Activated T-cell treated with anti-CD3 and anti-CD28 coated beads for 24 hours (primary cell): ENCODE results near the gene CLDN6.

Experiments
- DNase-seq: peaks from one replicate; pipeline ENCODE4 v3.0.0-alpha.2; 2020; ENCODE audit warnings: low read depth

Gene CLDN6

DNA sequence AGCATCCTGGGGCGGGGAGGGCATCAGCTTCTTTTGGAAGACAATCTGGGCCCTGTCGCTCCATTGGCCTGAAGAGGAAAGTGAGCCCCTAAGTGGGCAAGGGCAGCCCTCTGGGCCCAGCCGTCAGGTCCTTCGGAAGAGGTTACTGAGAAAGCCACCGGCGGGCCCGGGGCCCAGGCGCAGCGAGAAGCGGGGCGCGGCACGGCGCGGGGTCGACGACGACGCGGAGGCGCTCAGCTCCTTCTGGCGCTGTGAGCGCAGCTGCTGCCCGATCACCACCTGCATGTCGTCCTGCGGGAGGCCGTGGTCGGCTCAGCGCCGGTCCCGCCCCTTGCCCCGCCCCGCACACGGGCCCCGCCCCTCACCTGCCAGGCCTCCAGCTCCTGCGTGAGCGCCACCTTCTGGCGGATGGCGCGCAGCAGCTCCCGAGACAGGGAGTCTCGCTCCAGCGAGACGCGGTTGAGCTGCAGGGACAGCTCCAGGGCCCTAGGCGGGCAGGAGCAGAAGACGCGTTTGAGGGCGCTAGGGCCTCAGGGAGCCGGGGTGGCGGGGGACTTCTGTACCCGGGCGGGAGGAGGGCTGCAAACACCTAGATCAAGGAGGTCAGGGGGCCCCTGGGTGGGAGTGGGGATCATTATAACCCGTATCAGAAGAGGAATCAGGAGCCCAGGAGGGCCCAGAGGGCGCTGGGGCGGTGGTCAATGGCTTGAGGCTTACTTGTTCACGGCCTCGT is 10.2 kb upstream of the CLDN6 start:
- peak; percentile 79 for DNase-seq

DNA sequence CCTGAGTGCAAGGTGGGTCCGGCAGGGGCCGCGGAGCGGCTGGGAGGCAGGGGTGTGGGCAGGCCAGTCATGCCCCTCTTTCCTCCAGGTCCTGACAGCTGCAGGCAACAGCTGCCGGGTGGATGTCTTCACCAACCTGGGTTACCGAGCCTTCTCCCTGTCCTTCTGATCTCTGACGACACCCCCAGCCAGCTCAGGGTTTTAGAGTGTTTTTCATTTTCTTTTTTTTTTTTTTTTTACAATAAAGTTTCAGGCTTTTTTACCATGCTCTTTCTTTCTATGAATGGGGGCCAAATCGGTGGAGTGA is 9.5 kb upstream of the CLDN6 start:
- DNase-seq = no peak

DNA sequence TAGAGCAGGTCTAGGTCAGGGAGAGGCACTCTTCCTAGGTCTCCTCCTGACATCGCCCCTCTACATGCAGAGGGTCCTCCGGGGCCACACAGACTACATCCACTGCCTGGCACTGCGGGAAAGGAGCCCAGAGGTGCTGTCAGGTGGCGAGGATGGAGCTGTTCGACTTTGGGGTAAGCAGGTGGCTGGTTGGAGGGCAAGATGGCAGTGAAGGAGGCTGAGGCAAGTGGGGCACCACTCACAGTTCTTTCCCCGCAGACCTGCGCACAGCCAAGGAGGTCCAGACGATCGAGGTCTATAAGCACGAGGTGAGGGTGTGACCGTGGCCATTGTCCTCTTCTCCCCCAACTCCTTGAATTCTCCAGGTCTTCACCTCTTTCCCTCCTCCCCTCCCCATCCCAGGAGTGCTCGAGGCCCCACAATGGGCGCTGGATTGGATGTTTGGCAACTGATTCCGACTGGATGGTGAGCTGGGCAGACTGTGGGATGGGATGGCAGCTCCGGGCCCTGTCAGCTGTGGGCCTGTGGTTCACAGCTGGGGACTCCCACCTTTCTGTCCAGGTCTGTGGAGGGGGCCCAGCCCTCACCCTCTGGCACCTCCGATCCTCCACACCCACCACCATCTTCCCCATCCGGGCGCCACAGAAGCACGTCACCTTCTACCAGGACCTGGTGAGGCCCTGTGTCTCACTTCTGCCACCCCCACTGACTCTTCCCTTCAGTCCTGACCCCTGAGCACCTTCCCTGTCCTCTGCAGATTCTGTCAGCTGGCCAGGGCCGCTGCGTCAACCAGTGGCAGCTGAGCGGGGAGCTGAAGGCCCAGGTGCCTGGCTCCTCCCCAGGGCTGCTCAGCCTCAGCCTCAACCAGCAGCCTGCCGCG is 8.9 kb upstream of the CLDN6 start:
- DNase-seq = no peak

DNA sequence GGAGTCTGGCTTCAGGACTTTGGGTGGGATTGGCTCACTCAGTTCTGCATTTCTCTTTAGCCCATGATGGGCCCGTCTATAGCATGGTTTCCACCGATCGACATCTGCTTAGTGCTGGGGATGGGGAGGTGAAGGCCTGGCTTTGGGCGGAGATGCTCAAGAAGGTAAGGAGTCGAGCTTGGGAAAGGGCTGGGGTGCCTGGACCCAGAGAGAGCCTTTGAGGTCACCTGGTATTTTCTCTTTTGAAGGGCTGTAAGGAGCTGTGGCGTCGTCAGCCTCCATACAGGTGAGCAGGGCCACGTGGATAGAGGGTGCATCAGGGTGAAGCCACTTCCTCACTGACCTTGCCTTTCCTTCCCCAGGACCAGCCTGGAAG is 8.0 kb upstream of the CLDN6 start:
- no peak for DNase-seq

DNA sequence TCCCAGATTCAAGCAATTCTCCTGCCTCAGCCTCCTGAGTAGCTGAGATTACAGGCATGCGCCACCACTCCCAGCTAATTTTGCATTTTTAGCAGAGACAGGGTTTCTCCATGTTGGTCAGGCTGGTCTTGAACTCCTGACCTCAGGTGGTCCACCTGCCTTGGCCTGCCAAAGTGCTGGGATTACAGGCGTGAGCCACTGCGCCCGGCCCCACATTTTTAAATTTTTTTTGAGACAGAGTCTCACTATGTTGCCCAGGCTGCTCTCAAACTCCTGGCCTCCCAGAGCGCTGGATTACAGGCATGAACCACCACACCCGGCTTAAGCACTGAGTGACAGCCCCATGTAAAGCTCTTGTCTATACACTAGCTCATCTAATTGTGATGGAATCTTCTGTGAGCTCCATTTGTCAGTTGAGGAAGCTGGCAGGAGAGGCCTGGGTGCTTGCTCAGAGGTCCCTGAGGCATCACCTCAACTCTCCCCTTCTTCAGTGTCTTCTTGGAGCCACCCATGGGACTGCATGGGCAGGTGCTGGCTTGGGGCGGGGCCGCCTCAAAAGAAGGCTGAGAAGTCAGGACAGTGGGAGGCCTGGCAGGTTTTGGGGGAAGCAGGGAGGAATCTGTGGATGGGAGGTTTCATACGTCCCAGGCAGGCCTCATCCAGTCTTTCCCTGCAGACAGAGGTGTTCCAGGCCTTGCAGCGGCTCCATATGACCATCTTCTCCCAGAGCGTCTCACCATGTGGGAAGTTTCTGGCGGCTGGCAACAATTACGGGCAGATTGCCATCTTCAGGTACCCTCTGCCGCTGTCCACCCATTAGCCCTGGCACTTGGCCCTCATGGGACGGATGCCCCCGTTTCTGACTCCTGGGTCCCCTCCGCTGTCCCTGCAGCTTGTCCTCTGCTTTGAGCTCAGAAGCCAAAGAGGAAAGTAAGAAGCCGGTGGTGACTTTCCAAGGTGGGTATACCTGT is 7.3 kb upstream of the CLDN6 start:
- no peak for DNase-seq

DNA sequence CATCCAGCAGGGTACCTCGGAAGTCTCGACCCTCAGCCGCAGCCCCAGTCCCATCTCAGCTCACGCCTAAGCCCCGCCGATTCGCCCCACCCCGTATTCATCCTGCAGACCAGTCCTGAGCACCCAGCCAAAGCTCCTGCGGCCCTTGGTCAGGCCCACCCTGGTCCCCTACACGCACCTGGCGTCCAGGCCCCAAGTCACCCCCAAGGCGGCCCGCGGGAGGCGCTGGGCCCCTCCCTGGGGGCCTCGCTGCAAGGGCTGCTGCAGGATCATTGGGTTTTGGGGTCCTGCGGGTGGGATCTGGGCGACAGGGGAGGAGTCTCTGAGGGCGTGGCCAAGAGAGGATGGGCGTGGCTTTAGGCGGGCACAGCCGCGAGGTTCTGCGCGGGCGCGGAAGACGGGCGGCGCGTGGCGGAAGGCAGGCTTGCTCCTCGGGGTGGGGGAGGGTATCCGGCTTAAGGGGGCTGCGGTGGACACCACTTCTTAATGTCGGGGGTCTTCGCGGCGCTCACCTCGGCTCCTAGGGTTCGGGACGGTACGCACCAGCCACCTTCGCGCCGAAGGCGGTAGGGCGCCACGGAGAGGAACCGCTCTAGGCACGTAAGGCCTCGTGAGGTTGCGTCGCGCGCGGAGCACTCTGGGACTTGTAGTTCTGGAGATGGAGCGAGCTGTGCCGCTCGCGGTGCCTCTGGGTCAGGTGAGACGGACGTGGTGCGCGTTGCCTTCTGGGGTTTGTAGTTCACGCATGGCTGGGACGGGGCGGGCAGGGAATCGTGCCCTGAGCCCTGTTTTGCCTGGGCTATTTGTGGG is 5.9 kb upstream of the CLDN6 start, which contains the start of the genes HCFC1R1 and THOC6:
Gene HCFC1R1, minus strand, starts transcription at position 274 of the 810 bp plus-strand sequence. Its CDS starts 1 bp downstream, at position 273.
Gene THOC6, plus strand, starts transcription at position 367 of the 810 bp plus-strand sequence. Its CDS starts 292 bp downstream, at position 659.
- peak; percentile 92 for DNase-seq

DNA sequence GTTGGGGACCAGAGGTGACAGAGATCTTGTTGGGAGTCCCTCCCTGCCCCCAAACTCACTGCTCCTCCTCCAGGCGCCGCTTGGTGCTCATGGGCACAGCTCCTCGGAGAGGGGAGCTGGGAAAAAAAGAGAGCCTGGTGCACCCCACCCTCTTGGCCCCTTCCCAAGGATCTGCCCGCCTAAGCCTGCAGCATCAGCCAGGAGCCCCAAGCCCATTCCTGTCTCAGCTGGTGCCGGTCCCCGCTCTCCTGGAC is 5.4 kb upstream of the CLDN6 start:
- no peak for DNase-seq

DNA sequence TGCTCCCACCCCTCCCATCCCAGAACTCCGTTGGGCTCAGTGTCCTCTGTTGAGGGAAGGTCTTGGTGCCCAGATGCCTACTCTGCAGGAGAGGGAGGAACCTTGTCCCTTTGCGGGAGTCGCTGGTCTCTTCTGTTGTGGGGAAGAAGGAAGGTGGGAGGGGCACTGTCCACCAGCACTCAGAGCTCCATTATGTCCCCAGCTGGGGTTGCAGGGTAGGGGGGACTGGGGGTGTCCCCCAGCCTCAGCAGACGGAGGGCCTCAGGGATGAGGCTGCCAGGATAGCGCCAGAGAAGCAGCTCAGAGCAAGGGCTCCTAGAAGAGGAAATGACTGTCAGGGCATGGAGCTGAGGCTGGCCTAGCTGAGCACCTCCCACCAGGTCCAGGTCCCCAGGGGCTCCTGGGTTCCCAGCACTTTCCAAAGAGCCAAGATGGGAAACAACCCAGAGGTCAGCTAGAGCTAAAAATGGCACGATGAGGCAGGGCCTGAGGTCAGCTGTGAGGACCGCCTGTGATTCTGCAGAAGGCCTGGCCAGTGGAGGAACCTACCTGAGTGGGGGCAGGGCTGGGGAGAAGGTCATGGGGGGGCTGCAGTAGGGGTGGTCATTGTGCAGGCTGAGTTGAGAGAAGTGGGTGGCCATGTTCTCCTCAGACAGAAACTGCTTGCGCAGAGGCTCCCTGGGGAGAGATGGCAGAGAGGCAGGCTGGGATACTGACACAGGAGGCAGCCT is 4.9 kb upstream of the CLDN6 start:
- DNase-seq = no peak

DNA sequence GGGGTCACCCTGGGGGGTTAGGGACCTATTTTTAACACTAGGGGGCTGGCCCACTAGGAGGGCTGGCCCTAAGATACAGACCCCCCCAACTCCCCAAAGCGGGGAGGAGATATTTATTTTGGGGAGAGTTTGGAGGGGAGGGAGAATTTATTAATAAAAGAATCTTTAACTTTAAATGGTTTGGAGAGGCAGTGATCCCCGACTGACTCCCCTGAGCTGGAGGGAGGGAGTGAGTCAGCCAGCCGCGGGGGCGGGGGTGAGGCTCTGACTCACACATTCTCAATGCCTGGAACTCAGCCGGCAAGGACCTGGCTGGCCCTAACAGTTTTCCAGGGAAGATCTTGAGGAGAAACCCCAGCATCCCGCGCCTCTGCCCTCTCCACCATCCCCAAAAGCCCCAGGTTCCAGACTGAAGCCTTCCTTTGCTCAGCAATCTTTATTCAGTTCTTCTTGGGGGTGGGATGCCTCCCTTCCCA is 4.3 kb upstream of the CLDN6 start:
- DNase-seq = peak; percentile 84

DNA sequence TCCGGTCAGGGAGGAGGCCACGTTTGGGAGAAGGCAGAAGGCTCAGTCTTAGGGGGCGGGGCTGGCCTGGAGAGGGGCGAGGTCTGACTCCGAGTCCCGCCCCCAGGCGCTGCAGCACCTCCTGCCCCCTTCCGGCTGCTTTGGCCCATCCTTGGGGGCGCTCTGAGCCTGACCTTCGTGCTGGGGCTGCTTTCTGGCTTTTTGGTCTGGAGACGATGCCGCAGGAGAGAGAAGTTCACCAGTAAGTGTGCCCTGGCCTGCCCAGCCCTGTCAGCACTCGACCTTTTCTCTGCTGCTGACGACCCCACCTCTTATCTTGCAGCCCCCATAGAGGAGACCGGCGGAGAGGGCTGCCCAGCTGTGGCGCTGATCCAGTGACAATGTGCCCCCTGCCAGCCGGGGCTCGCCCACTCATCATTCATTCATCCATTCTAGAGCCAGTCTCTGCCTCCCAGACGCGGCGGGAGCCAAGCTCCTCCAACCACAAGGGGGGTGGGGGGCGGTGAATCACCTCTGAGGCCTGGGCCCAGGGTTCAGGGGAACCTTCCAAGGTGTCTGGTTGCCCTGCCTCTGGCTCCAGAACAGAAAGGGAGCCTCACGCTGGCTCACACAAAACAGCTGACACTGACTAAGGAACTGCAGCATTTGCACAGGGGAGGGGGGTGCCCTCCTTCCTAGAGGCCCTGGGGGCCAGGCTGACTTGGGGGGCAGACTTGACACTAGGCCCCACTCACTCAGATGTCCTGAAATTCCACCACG is 3.6 kb upstream of the CLDN6 start:
- DNase-seq = peak; percentile 80

DNA sequence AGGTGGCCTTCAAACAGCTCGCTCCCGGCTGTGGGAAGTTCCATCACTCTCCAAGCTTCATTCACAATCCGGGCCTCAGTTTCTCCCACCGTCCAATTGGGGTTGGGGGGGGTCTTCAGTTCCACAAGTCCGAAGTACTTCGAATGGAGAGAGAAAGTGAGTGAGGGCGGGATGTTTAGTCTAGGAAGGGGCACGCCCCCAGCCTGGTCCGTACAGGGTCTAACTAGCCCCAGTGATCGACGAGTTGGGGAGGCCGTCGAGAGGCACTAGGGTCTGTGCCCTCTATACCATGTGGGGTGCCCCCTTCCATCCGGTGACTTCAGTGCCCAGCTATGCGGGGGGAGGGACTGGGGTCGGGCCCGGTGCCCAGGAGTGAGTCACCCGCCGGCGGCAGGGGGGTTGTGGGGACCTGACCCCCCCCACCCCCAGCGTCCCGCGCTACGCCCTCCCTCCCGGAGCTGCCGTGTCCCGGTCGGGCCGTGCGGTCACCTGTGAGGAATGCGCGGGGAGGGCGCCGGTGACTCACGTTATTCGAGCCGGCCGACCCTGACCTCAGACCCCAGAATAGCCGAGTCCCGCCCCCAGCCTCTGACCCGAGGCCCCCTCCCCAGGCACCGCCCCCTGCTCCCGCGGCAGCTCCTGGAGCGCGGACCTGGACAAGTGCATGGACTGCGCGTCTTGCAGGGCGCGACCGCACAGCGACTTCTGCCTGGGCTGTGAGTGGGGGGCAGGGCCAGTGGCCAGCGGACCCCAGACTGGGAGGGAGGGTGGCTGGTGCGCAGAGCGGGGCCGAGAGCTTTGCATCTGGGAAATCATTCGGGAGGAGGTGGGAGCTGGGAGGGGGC is 2.8 kb upstream of the CLDN6 start:
- peak; percentile 33 for DNase-seq

DNA sequence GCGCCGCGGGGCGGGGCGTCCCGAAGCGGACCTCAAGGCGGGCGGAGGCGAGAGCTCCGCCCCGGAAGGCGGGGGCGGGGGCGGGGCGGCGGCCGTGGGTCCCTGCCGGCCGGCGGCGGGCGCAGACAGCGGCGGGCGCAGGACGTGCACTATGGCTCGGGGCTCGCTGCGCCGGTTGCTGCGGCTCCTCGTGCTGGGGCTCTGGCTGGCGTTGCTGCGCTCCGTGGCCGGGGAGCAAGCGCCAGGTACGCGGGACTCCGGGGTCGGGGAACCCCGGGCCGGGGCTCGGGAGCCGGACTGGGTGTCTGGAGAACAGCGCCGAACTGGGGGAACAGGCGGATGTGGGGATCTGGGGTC is 2.2 kb upstream of the CLDN6 start, which contains the start of gene TNFRSF12A:
Gene TNFRSF12A, plus strand, starts transcription at position 122 of the 357 bp plus-strand sequence. Its CDS starts 30 bp downstream, at position 152.
- peak; percentile 49 for DNase-seq

DNA sequence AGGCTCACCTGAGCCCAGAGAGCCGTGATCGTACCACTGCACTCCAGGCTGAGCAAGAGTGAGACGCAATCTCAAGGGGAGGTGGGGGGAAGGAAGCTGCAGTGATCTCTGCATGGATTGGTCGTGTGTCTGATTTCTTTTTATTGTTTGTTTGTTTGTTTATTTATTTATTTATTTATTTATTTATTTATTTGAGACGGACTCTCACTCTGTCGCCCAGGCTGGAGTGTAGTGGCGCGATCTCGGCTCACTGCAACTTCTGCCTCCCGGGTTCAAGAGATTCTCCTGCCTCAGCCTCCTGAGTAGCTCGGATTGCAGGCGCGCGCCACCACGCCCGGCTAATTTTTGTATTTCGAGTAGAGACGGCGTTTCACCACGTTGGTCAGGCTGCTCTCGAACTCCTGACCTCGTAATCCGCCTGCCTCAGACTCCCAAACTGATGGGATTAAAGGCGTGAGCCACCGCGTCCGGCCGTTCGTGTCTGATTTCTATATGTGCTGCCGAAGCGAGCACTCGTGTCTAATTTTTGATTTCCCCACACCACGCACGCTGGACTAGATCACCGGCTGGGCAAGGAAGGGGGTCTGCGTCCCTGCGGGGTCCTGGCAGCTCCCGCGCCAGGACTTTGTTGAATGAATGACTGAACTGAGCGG is 1.7 kb upstream of the CLDN6 start:
- DNase-seq = no peak

DNA sequence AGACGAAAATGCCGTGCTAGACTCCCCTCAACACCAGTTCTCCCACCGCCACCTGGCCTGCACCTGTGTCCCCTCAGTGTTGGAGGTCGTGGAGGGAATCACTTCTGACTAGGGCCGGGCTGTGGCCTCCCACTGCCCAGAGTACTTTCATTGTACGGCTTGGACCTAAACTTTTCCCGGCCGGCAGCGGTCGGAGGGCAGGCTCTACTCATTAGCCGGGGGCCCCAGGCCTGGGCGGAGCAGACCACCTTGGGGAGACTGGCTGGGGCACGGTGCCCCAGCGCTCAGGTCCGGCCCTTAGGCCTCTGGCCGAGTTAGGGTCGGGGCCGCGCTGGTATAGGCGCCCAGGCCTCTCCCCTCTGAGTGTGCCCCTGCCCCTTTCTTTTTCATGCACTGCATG is 639 bp downstream of the CLDN6 start:
- no peak for DNase-seq

DNA sequence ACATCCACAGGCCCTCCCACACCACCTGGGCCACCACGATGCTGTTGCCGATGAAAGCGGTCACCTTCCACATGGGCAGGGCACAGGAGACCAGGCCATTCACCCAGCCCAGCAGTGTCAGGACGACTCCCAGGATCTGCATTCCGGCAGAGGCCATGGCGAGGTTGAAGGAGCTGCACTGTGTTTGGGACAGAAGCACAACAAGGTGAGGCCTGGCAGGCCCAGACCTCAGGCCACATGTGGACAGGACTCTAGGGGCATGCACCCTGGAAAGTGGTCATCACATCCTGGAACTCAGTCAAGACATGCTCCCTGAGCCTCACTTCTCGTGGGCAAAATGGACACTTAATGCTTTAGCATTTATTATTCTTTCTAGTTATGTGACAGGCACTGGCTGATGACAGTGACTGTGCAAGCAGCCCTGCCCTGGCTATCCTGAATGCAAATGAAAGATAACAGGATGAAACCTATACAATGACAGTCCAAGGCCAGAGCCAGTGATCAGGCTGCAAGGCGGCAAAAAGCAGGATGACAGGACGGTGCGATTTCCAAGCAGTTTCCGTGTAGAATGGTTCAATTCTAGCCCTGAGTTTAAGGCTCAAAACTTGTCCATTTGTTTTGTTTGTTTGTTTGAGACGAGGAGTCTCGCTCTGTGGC is 2.0 kb downstream of the CLDN6 start:
- no peak for DNase-seq

DNA sequence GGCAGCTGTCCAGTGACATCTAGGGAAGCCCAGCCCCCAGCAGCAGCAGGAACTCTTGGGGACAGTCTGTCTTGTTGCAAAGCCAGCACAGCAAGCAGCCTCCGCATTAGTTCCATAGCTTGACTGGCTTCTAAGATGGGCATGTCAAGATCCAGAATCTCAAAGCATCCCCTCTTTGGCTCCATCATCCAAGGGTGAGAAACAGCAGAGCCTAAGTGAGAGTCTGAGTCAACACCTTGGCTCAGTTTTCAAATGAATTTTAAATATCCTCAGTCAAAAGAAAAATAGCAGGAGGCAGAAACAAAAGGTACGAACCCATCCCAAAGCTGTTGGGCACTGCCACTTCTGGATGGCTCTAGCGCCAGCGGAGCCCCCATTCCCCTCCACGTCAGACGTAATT is 3.0 kb downstream of the CLDN6 start:
- no peak for DNase-seq

DNA sequence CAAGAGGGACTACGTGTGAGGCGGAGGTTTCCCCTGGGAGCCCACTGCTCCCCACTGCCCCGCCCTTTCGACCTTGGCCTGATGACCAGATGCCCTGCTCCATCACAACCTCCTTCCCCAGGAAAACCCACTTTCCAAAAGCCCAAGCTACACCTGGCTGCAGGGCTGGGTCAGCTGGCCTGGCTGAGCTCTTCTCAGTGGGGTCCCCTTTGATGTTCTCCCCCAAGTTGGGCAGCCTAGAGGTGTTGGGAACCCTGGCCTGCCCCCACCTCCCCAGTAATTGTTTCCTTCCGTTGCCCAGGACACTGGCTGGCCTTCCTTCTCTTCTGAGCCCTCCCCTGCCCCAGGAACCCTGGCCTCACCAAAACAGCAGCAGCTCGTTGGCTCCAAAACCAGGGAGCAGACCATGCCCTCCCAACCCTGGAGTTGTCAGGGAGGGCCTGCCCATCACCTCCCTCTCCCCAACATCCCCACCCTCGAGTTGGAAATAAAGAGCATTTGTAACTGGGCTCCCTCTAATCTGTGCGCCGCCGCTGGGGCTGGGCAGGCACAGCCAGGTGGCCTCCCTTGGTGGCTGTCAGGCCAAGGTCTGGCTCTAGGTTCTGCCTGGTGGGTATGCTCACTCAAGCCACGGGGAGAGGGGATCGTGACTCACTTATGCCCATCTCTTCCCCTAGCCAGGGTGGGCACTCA is 3.8 kb downstream of the CLDN6 start:
- DNase-seq = no peak
